HG03196 (cell line): ENCODE data around the gene MAP3K8.
"Not testable (repeated sequence)": the region's sequence is repeated elsewhere in the genome, so short reads cannot be mapped to it uniquely, and the experiment has no call there.

ENCODE experiments used
- ATAC-seq: cut with Tn5 transposase; IDR thresholded peaks from one replicate; pipeline ENCODE4 v1.9.1; 2021; ENCODE audit not compliant: unreplicated experiment

MAP3K8 gene

GRCh38 chr10:30447125-30447799, 13.3 kb downstream of the MAP3K8 start:
- ATAC-seq = no peak

- no peak for ATAC-seq
Measured at GRCh38 chr10:30448092-30448491, 14.1 kb downstream of the MAP3K8 start.

DNA sequence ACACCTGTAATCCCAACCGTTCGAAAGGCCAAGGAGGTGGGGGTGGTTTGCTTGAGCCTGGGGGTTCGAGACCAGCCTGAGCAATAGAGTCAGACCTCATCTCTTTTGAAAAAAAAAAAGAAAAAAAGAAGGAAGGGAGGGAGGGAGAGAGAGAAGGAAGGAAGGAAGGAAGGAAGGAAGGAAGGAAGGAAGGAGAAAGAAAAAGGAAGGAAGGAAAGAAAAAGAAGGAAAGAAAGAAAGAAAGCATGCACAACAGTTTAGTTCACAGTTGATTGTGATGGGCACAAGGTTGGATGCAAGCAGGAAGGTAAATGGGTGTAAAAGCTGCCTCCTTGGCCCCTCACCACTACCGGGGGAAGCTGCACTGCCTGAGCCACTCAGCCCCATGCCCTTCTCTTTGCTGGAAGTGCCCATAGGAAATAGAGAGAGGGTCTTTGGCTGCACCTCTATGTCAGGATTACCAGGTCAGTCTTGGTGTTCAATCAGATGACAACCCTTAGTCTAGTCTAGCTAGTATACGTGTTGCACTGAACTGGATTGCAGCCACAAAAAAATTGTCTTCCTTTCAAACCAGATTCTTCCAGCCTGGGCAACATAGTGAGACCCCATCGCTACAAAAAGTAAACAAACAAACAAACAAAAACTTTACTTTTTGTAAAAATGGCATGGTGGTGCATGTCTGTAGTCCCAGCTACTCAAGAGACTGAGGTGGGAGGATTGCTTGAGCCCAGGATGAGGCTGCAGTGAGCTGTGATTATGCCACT, 20.0 kb downstream of the MAP3K8 start:
- ATAC-seq = no peak

GRCh38 chr10:30454744-30455510, 20.9 kb downstream of the MAP3K8 start:
- no peak for ATAC-seq

- peak; percentile 58 for ATAC-seq
Measured at GRCh38 chr10:30455816-30456215, 21.8 kb downstream of the MAP3K8 start.

DNA sequence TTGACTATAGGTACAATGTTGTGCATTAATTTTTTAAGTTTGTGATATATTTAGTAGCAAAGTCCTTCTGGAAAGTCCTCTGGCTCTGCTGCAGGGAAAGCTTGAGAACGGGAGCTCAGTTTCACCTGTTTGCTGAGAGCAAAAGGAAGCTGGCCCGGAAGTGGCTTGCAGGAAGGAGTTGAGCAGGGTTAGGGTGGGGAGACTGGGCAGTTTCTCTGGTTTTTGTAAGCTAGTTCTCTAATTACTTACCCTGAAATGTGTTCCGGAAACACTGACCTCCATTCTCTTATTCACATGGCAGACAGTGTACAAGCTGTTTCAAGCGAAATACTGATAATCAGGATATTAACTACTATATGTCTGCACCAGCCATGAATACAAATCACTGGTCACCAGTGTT, 22.3 kb downstream of the MAP3K8 start:
- ATAC-seq = peak; percentile 63

DNA sequence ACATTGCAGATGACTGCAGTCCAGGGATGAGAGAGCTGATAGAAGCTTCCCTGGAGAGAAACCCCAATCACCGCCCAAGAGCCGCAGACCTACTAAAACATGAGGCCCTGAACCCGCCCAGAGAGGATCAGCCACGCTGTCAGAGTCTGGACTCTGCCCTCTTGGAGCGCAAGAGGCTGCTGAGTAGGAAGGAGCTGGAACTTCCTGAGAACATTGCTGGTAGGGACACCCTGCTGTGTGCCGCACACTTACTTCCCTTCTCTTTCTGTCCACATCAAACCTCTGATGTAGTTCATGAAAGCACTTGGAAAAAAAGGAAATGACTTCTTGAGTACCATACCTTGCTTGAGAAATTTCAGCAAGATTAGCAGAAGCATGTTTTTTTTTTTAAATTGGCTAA, 25.3 kb downstream of the MAP3K8 start:
- no peak for ATAC-seq

DNA sequence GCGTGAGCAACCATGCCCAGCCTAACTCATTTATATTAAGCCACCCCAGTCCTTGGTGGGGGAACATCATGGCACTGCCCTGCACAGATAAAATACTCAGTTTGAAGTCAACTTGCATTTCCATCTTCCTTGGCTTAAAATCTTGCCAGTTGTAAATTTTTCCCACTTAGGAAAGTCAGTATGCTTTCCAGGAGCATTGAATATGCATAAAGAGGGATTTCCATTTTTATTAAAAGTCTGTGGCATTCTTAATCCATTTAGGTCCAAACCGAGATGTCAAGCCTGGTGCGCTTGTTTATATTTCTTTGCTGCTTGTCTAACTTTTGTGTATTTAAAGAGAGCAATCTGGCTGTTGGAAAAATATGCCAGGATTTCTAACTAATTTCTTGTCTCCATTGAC, 26.1 kb downstream of the MAP3K8 start:
- no peak for ATAC-seq

- ATAC-seq = no peak
Measured at GRCh38 chr10:30462513-30462912, 28.5 kb downstream of the MAP3K8 start.

GRCh38 chr10:30463944-30464451, 30.0 kb downstream of the MAP3K8 start:
- no peak for ATAC-seq

- ATAC-seq = no peak
Measured at GRCh38 chr10:30464675-30465074, 30.7 kb downstream of the MAP3K8 start.

DNA sequence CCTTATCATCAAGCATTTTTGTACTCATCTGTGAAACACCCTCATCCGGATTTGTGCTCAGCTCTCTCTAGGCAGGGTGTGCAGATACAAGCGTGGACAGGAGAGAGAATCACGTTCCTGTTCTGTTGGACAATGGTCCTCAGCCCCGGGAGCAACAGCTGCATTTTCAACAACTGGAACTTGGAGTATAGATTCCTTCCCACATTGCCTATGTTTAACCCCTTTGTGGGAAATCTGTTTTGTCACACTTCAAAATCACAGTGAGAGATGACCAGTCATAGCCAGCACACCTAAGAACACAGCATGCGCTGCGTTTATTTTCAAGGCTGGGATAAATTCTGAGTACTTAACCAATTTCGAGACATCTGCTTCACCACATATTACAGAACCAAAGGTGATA, 32.5 kb downstream of the MAP3K8 start:
- ATAC-seq = no peak

- ATAC-seq = no peak
Measured at GRCh38 chr10:30467651-30468338, 33.8 kb downstream of the MAP3K8 start.

DNA sequence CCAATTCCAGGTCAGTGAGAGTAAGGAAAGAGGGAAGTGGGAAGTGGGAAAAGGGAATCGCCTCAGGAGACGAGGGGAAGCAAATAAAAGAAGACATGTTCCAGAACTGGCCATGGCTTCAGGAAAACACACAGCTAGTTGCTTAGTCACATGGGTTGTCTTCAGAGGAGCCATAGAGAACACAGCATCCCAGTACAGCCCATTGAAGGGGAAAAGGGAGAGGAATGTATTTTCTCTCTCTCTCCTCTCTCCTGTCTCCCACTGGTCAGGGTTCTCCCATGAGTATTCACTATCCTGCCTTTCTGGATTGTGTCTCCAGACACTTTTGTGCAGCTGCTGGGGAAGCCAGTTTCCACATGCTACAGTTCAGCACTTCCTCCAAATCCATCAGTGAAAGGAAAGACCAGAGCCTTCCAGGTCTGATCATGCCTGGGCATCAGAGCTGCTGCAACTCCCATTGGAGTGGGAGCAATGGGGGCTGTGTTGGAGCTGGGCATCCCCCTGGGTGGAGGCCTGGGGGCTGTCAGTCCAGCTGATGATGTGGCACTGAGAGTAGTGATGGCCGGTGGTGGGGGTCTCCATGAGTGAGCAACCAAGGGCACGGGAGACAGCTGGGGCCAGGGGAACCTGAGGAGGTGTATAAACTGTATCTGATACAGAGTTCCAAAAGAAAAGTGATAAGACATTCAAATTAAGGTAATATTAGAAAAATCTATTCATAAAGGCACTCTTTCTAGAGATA, 38.6 kb downstream of the MAP3K8 start:
- no peak for ATAC-seq

DNA sequence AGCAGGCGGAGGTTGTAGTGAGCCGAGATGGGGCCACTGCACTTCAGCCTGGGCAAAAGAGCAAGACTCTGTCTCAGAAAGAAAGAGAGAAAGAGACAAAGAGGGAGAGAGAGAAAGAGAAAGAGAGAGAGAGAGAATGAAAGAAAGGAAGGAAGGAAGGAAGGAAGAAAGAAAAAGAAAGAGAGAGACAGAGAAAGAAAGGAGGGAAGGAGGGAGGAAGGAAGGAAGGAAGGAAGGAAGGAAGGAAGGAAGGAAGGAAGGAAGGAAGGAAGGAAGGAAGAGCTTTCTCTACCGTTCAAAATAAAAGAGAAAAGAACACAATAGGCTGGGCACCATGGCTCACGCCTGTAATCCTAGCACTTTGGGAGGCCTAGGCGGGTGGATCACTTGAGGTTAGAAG, 41.5 kb downstream of the MAP3K8 start:
- not testable (repeated sequence) for ATAC-seq

DNA sequence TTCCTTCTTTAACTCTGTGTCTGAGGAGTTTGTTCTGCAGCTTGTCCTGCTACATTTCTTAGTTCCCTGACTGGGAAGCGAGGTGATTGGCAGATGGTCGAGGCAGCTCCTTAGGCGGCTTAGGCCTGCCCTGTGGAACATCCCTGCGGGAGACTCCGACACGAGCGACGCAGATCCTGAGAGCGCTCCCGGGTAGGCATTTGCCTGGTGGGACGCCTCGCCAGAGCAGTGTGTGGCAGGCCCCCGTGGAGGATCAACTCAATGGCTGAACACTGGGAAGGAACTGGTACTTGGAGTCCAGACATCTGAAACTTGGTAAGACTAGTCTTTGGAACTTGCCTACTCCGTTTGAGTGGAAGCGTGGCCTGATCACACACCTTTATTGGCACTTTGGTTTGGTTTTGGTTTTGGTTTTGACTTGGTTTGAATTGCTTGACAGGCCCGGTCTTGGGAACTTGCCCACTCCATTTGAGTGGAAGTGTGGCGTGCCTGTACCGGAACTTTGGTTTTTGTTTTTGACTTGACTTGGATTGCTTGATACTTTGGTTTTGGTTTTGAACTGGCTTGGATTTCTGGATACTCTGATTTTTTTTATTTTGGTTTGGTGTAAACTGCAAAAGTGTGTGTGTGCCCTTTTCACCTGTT, 42.6 kb downstream of the MAP3K8 start:
- no peak for ATAC-seq

DNA sequence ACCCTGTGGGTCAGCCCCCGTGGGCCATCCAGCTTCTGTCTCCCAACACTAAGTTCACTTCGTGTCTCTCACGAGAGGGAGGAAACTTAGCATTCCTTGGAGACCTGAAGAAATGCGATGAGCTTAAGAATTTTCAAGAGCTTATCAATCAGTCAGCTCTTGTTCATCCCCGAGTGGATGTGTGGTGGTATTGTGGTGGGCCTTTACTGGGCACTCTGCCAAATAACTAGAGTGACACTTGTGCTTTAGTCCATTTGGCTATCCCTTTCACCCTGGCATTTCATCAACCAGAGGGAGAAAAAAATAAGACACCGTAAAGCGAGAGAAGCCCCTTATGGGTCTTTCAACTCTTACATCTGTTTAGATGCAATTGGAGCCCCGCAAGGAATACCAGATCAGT, 45.5 kb downstream of the MAP3K8 start:
- ATAC-seq = not testable (repeated sequence)

- ATAC-seq = no peak
Measured at GRCh38 chr10:30481603-30482002, 47.6 kb downstream of the MAP3K8 start.

DNA sequence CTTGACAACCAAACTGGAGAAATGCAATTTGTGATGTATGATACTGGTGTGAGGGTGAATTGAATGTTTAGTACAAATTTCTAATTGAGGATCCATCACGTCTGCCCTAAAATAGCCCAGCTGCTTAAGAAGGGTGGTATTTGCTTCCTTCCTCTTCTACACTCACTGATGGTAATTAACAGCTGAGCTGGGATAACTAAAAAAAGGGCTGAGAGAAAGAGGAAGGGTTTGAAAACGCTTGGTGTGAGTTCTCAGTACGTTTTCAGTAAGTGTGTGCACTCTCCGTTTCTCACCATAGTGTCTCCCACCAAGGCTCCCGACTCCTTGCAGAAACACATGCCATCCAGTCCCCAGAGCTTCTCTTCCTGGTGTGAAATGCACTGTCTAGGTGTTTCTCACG, 54.3 kb downstream of the MAP3K8 start:
- ATAC-seq = no peak

- ATAC-seq = no peak
Measured at GRCh38 chr10:30489346-30489745, 55.4 kb downstream of the MAP3K8 start.
